ENCODE data around the gene INSM2. TPM values are rescaled to one million over a fixed set of nuclear protein-coding genes. Genes with fewer than 3 reads are reported as not detected.

INSM2 gene
- total and polyA plus RNA-seq, 2 of the 4 experiments (the other 2 are of a cell fraction): not detected

GRCh38 chr14:35526962-35527361, 7.0 kb upstream of the INSM2 start:
- Histone ChIP-seq H4K5ac (ENCODE audit: low read depth, low read length) (no peak overlapping the region), H2BK120ac (ENCODE audit: low read depth, low read length) (no peak overlapping the region), H3K27ac (ENCODE audit: insufficient read depth, low read length) (no peak overlapping the region), H3K27me3 (ENCODE audit: control insufficient read depth, insufficient read depth, low read length) (peaks cover 17% of the 10 kb centered on the region), H3K18ac (ENCODE audit: low read depth, low read length) (no peak overlapping the region), H2AK5ac (ENCODE audit: low read depth, low read length) (no peak overlapping the region), H3K56ac (ENCODE audit: extremely low read depth, insufficient read depth, low read length) (no peak overlapping the region), H3K9me3 (ENCODE audit: control insufficient read depth, insufficient read depth, low read length) (no peaks in the 10 kb centered on the region), H3K4me2 (ENCODE audit: low read depth, low read length) (no peak overlapping the region), H3K23ac (ENCODE audit: low read depth, low read length) (no peak overlapping the region), H2BK5ac (ENCODE audit: low read depth, low read length, poor library complexity, severe bottlenecking) (no peak overlapping the region), H3K9me1 (ENCODE audit: insufficient read depth, low read length) (no peaks in the 10 kb centered on the region), H3K9ac (ENCODE audit: low read depth, low read length) (no peak overlapping the region), H3K79me1 (ENCODE audit: low read depth in 1 of 2, low read length in 2 of 2) (no peaks in the 10 kb centered on the region), H4K20me1 (ENCODE audit: insufficient read depth, low read length) (no peaks in the 10 kb centered on the region), H2AK9ac (replicated peaks; ENCODE audit: low read depth, low read length, poor library complexity) (no peak overlapping the region), H2BK20ac (ENCODE audit: low read depth, low read length) (no peak overlapping the region), H3K36me3 (ENCODE audit: control insufficient read depth, insufficient read depth, low read length) (no peaks in the 10 kb centered on the region), H4K8ac (ENCODE audit: low read depth in 2 of 2, low read length in 2 of 2) (no peak overlapping the region), H4K91ac (ENCODE audit: insufficient read depth, low read depth, low read length) (no peak overlapping the region), H3K14ac (replicated peaks; ENCODE audit: low read depth, low read length) (no peak overlapping the region), H2AFZ (replicated peaks; ENCODE audit: low read length, poor library complexity) (no peak overlapping the region), H3K4me1 (ENCODE audit: control insufficient read depth, insufficient read depth, low read length) (no peaks in the 10 kb centered on the region), H2BK15ac (ENCODE audit: low read depth, low read length) (no peak overlapping the region), H3K4me3 (ENCODE audit: insufficient read depth, low read depth, low read length) (no peak overlapping the region), H3K4ac (ENCODE audit: low read depth, low read length) (no peak overlapping the region)
- intact Hi-C loops (cut with micrococcal nuclease) (no loop called here), dilution Hi-C loops (cut with HindIII; ENCODE audit: low sequenced_read_pairs, unreplicated experiment) (no loop called here), in situ Hi-C loops (cut with MboI; ENCODE audit: low sequenced_read_pairs) (no loop called here)
- no peak for TF ChIP-seq MXI1 (IDR thresholded peaks at IDR 0.05; ENCODE audit: borderline replicate concordance, low read depth, low read length)
- no peak for TF ChIP-seq RCOR1 (IDR thresholded peaks at IDR 0.05; ENCODE audit: insufficient replicate concordance, low read length)
- TF ChIP-seq SMC3 (IDR thresholded peaks at IDR 0.05; ENCODE audit: low read depth, low read length): no peak
- no peak for TF ChIP-seq BHLHE40 (IDR thresholded peaks at IDR 0.05; ENCODE audit: low read depth, low read length)
- no peak for TF ChIP-seq RAD21 (IDR thresholded peaks at IDR 0.05; ENCODE audit: low read length)
- TF ChIP-seq NFE2L2 (IDR thresholded peaks at IDR 0.05; ENCODE audit: low read depth, low read length): no peak
- no peak for TF ChIP-seq ELK1 (IDR thresholded peaks at IDR 0.05; ENCODE audit: borderline replicate concordance, low read depth, low read length)
- TF ChIP-seq MAZ (IDR thresholded peaks at IDR 0.05; ENCODE audit: borderline replicate concordance, low read depth, low read length): no peak
- no peak for TF ChIP-seq MAFK (IDR thresholded peaks at IDR 0.05; ENCODE audit: low read depth, low read length)
- no peak for TF ChIP-seq CHD1 (IDR thresholded peaks at IDR 0.05; ENCODE audit: low read depth, low read length)
- TF ChIP-seq CEBPB (IDR thresholded peaks at IDR 0.05; ENCODE audit: low read depth, low read length): no peak
- TF ChIP-seq, protein P1, sequence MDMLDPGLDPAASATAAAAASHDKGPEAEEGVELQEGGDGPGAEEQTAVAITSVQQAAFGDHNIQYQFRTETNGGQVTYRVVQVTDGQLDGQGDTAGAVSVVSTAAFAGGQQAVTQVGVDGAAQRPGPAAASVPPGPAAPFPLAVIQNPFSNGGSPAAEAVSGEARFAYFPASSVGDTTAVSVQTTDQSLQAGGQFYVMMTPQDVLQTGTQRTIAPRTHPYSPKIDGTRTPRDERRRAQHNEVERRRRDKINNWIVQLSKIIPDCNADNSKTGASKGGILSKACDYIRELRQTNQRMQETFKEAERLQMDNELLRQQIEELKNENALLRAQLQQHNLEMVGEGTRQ (IDR thresholded peaks at IDR 0.05; ENCODE audit: low read depth, low read length): no peak
- ChIA-PET CTCF (interaction anchor here (0.7 kb wide), 1 partner anchor 343 kb away, joined by 6 read pairs; no protein-coding TSS in a partner anchor), POLR2A (ENCODE audit: unreplicated experiment) (no interaction called here)
- DNase-seq (no peak), ATAC-seq (ENCODE audit: low read depth) (no peak)
- no CpG with 5 or more reads among the region's 2 CpGs for WGBS, 2 experiments (ENCODE audit: extremely low coverage in 2 of 2, insufficient read length in 1 of 2)
- no TSS peak for BruUV-seq (replicated peaks)
